Esophagus muscularis mucosa (tissue), 3 donors: ENCODE measurements around the gene SASH1.

ENCODE experiments used
- CTCF ChIP-seq, 3 experiments: fragments of 200-600 bp in 2 of 3; fragments of 450-650 bp in 1 of 3; sonication (generic) in 2 of 3; IDR thresholded peaks; one replicate each; pipeline ENCODE4 v1.5.1; 2017 to 2019; ENCODE audit warnings: antibody characterized with exemption in 3 of 3, mild to moderate bottlenecking in 2 of 3, moderate library complexity in 1 of 3
- POLR2A ChIP-seq: fragments of 450-650 bp; IDR thresholded peaks from one replicate; pipeline ENCODE4 v1.6.1; 2017; ENCODE audit warnings: antibody characterized with exemption, moderate library complexity, mild to moderate bottlenecking, low read depth
- POLR2AphosphoS5 ChIP-seq, 2 donors: sonication (generic); formaldehyde crosslinking; IDR thresholded peaks; one replicate each; pipeline ENCODE4 v1.6.1; 2017; ENCODE audit warnings: antibody characterized with exemption in 2 of 2

GRCh38 chr6:148557796-148558321 is 215.2 kb downstream of the SASH1 start:
- TF ChIP-seq POLR2AphosphoS5 (IDR thresholded peaks at IDR 0.05) (no peak), POLR2A (no peak), CTCF (IDR thresholded peaks at IDR 0.05) (no peak)
